Measurements from ENCODE around the gene MACROD2.

MACROD2 gene

GRCh38 chr20:15396900-15397299 is 1401.6 kb downstream of the MACROD2 start:
- no peaks in the 10 kb centered on the region for H3K27me3 Mint-ChIP-seq
- H3K4me1 Mint-ChIP-seq, result no peaks in the 10 kb centered on the region
- H3K9me3 Mint-ChIP-seq, result no peaks in the 10 kb centered on the region
- DNase-seq (ENCODE audit: low spot score in 2 of 2) (no peak), ATAC-seq (ENCODE audit: low read depth) (no peak)
- no peak overlapping the region for H3K4me3 Mint-ChIP-seq
- no peak overlapping the region for H3K27ac Mint-ChIP-seq
- H3K36me3 Mint-ChIP-seq, result no peaks in the 10 kb centered on the region

- no peak for ATAC-seq (ENCODE audit: low read depth)
- peaks cover 2% of the 10 kb centered on the region for H3K9me3 Mint-ChIP-seq
These were observed 1404.5 kb downstream of the MACROD2 start for GRCh38 chr20:15399781-15400180.

GRCh38 chr20:15406072-15406471 is 1410.8 kb downstream of the MACROD2 start:
- H3K4me3 Mint-ChIP-seq, result no peak overlapping the region
- H3K27ac Mint-ChIP-seq, result no peak overlapping the region
- H3K4me1 Mint-ChIP-seq, result no peaks in the 10 kb centered on the region
- H3K36me3 Mint-ChIP-seq, result peaks cover 2% of the 10 kb centered on the region
- no peaks in the 10 kb centered on the region for H3K27me3 Mint-ChIP-seq
- peaks cover 3% of the 10 kb centered on the region for H3K9me3 Mint-ChIP-seq
- ATAC-seq (ENCODE audit: low read depth), result no peak
- DNase-seq (ENCODE audit: low spot score in 2 of 2), result no peak

More at GRCh38 chr20:15399781-15400180, 1404.5 kb downstream of the MACROD2 start:
- Mint-ChIP-seq H3K27me3 (no peaks in the 10 kb centered on the region), H3K4me1 (no peaks in the 10 kb centered on the region), H3K36me3 (peaks cover 2% of the 10 kb centered on the region), H3K4me3 (no peak overlapping the region), H3K27ac (no peak overlapping the region)
- no peak for DNase-seq (ENCODE audit: low spot score in 2 of 2)

- Mint-ChIP-seq H3K36me3 (no peaks in the 10 kb centered on the region), H3K4me1 (no peaks in the 10 kb centered on the region), H3K27ac (no peak overlapping the region), H3K4me3 (no peak overlapping the region), H3K27me3 (peaks cover 2% of the 10 kb centered on the region), H3K9me3 (no peaks in the 10 kb centered on the region)
- ATAC-seq (ENCODE audit: low read depth) (no peak), DNase-seq (ENCODE audit: low spot score in 2 of 2) (no peak)
These were observed 1416.5 kb downstream of the MACROD2 start for GRCh38 chr20:15411781-15412180.

GRCh38 chr20:15415908-15416307 is 1420.6 kb downstream of the MACROD2 start:
- Mint-ChIP-seq H3K36me3 (no peaks in the 10 kb centered on the region), H3K9me3 (no peaks in the 10 kb centered on the region), H3K27ac (no peak overlapping the region), H3K27me3 (peaks cover 4% of the 10 kb centered on the region), H3K4me3 (no peak overlapping the region), H3K4me1 (no peaks in the 10 kb centered on the region)
- no peak for DNase-seq (ENCODE audit: low spot score in 2 of 2)
- no peak for ATAC-seq (ENCODE audit: low read depth)

GRCh38 chr20:15419856-15420255 is 1424.5 kb downstream of the MACROD2 start:
- H3K4me1 Mint-ChIP-seq, result no peaks in the 10 kb centered on the region
- H3K27me3 Mint-ChIP-seq, result peaks cover 2% of the 10 kb centered on the region
- H3K4me3 Mint-ChIP-seq, result no peak overlapping the region
- H3K36me3 Mint-ChIP-seq, result no peaks in the 10 kb centered on the region
- H3K27ac Mint-ChIP-seq, result no peak overlapping the region
- H3K9me3 Mint-ChIP-seq, result no peaks in the 10 kb centered on the region
- no peak for ATAC-seq (ENCODE audit: low read depth)
- no peak for DNase-seq (ENCODE audit: low spot score in 2 of 2)

GRCh38 chr20:15422966-15423365 is 1427.7 kb downstream of the MACROD2 start:
- no peak for ATAC-seq (ENCODE audit: low read depth)

GRCh38 chr20:15439551-15439950 is 1444.2 kb downstream of the MACROD2 start:
- H3K27ac Mint-ChIP-seq, result no peak overlapping the region
- H3K9me3 Mint-ChIP-seq, result peaks cover 3% of the 10 kb centered on the region
- ATAC-seq (ENCODE audit: low read depth) (no peak), DNase-seq (ENCODE audit: low spot score in 2 of 2) (no peak)
- H3K4me1 Mint-ChIP-seq, result no peaks in the 10 kb centered on the region
- no peaks in the 10 kb centered on the region for H3K36me3 Mint-ChIP-seq
- peaks cover 3% of the 10 kb centered on the region for H3K27me3 Mint-ChIP-seq
- H3K4me3 Mint-ChIP-seq, result no peak overlapping the region

More at GRCh38 chr20:15422966-15423365, 1427.7 kb downstream of the MACROD2 start:
- Mint-ChIP-seq H3K36me3 (no peaks in the 10 kb centered on the region), H3K27me3 (peaks cover 2% of the 10 kb centered on the region), H3K27ac (no peak overlapping the region), H3K4me1 (no peaks in the 10 kb centered on the region), H3K9me3 (no peaks in the 10 kb centered on the region), H3K4me3 (no peak overlapping the region)
- no peak for DNase-seq (ENCODE audit: low spot score in 2 of 2)

GRCh38 chr20:15440049-15440820 is 1444.9 kb downstream of the MACROD2 start:
- H3K4me1 Mint-ChIP-seq, result no peaks in the 10 kb centered on the region
- H3K27me3 Mint-ChIP-seq, result peaks cover 3% of the 10 kb centered on the region
- H3K27ac Mint-ChIP-seq, result no peak overlapping the region
- H3K9me3 Mint-ChIP-seq, result peaks cover 3% of the 10 kb centered on the region
- ATAC-seq (ENCODE audit: low read depth) (no peak), DNase-seq (ENCODE audit: low spot score in 2 of 2) (no peak)
- no peaks in the 10 kb centered on the region for H3K36me3 Mint-ChIP-seq
- no peak overlapping the region for H3K4me3 Mint-ChIP-seq

GRCh38 chr20:15445056-15445840 is 1449.9 kb downstream of the MACROD2 start:
- Mint-ChIP-seq H3K9me3 (no peaks in the 10 kb centered on the region), H3K27ac (no peak overlapping the region), H3K27me3 (peaks cover 8% of the 10 kb centered on the region), H3K4me1 (no peaks in the 10 kb centered on the region), H3K36me3 (no peaks in the 10 kb centered on the region), H3K4me3 (no peak overlapping the region)
- ATAC-seq (ENCODE audit: low read depth) (no peak), DNase-seq (ENCODE audit: low spot score in 2 of 2) (no peak)

GRCh38 chr20:15446373-15446772 is 1451.1 kb downstream of the MACROD2 start:
- H3K9me3 Mint-ChIP-seq, result no peaks in the 10 kb centered on the region
- ATAC-seq (ENCODE audit: low read depth) (no peak), DNase-seq (ENCODE audit: low spot score in 2 of 2) (no peak)
- no peaks in the 10 kb centered on the region for H3K36me3 Mint-ChIP-seq
- no peak overlapping the region for H3K4me3 Mint-ChIP-seq
- H3K27ac Mint-ChIP-seq, result no peak overlapping the region
- peaks cover 8% of the 10 kb centered on the region for H3K27me3 Mint-ChIP-seq
- no peaks in the 10 kb centered on the region for H3K4me1 Mint-ChIP-seq

- ATAC-seq (ENCODE audit: low read depth) (no peak), DNase-seq (ENCODE audit: low spot score in 2 of 2) (no peak)
- no peaks in the 10 kb centered on the region for H3K9me3 Mint-ChIP-seq
- H3K27me3 Mint-ChIP-seq, result peaks cover 8% of the 10 kb centered on the region
- H3K4me3 Mint-ChIP-seq, result no peak overlapping the region
- no peak overlapping the region for H3K27ac Mint-ChIP-seq
- H3K4me1 Mint-ChIP-seq, result no peaks in the 10 kb centered on the region
- H3K36me3 Mint-ChIP-seq, result no peaks in the 10 kb centered on the region
These were observed 1452.2 kb downstream of the MACROD2 start for GRCh38 chr20:15447549-15447948.

GRCh38 chr20:15449061-15449460 is 1453.7 kb downstream of the MACROD2 start:
- H3K4me1 Mint-ChIP-seq, result no peaks in the 10 kb centered on the region
- no peak overlapping the region for H3K27ac Mint-ChIP-seq
- no peaks in the 10 kb centered on the region for H3K9me3 Mint-ChIP-seq
- H3K4me3 Mint-ChIP-seq, result no peak overlapping the region
- no peaks in the 10 kb centered on the region for H3K36me3 Mint-ChIP-seq
- H3K27me3 Mint-ChIP-seq, result peaks cover 6% of the 10 kb centered on the region
- no peak for ATAC-seq (ENCODE audit: low read depth)
- DNase-seq (ENCODE audit: low spot score in 2 of 2), result no peak

- Mint-ChIP-seq H3K27me3 (peaks cover 6% of the 10 kb centered on the region), H3K4me1 (no peaks in the 10 kb centered on the region), H3K4me3 (no peak overlapping the region), H3K27ac (no peak overlapping the region), H3K9me3 (no peaks in the 10 kb centered on the region), H3K36me3 (no peaks in the 10 kb centered on the region)
- DNase-seq (ENCODE audit: low spot score in 2 of 2), result no peak
- ATAC-seq (ENCODE audit: low read depth), result no peak
These were observed 1455.9 kb downstream of the MACROD2 start for GRCh38 chr20:15451241-15451640.
